DOHH2 (cell line): ENCODE measurements around the gene TMOD4.

Experiments used
- H3F3A ChIP-seq: fragments of 200-600 bp; sonication (generic), shearing (Covaris generic); 2 replicates; pipeline ENCODE4 v1.6.0; 2016; ENCODE audit warnings: antibody characterized with exemption, mild to moderate bottlenecking; ENCODE audit not compliant: control insufficient read depth, insufficient read depth
- H3K27ac ChIP-seq: fragments of 200-600 bp; sonication (generic); 2 replicates; pipeline ENCODE4 v1.5.1; 2014; ENCODE audit warnings: low read depth, mild to moderate bottlenecking, low read length, moderate library complexity
- H3K27me3 ChIP-seq: fragments of 200-600 bp; sonication (generic); 2 replicates; pipeline ENCODE4 v1.6.1; 2014; ENCODE audit warnings: mild to moderate bottlenecking, low read length, mixed read lengths; ENCODE audit not compliant: control insufficient read depth
- H3K36me3 ChIP-seq: fragments of 200-600 bp; sonication (generic); 2 replicates; pipeline ENCODE4 v1.6.1; 2014; ENCODE audit warnings: mild to moderate bottlenecking, low read length, moderate library complexity, mixed read lengths; ENCODE audit not compliant: control insufficient read depth
- H3K4me1 ChIP-seq: fragments of 200-600 bp; sonication (generic); 2 replicates; pipeline ENCODE4 v1.6.1; 2014; ENCODE audit warnings: mild to moderate bottlenecking, low read length, mixed read lengths; ENCODE audit not compliant: control insufficient read depth
- H3K4me2 ChIP-seq: fragments of 200-600 bp; sonication (generic); 2 replicates; pipeline ENCODE4 v1.6.0; 2014; ENCODE audit warnings: mild to moderate bottlenecking, low read length, moderate library complexity
- H3K4me3 ChIP-seq: fragments of 200-600 bp; sonication (generic); 2 replicates; pipeline ENCODE4 v1.5.1; 2014; ENCODE audit warnings: mild to moderate bottlenecking, low read length, mixed read lengths
- H3K79me2 ChIP-seq: fragments of 200-600 bp; sonication (generic); 2 replicates; pipeline ENCODE4 v1.6.1; 2014; ENCODE audit warnings: mild to moderate bottlenecking, low read length, mixed read lengths; ENCODE audit not compliant: control insufficient read depth
- H3K9me2 ChIP-seq: fragments of 200-600 bp; sonication (generic); replicated peaks from 2 replicates; pipeline ENCODE4 v1.6.1; 2014; ENCODE audit warnings: mild to moderate bottlenecking, low read length, mixed read lengths; ENCODE audit not compliant: control insufficient read depth
- H3K9me3 ChIP-seq: fragments of 200-600 bp; sonication (generic); 2 replicates; pipeline ENCODE4 v1.6.1; 2014; ENCODE audit warnings: antibody characterized with exemption, low read length, mixed read lengths; ENCODE audit not compliant: control insufficient read depth, insufficient read depth
- H4K20me1 ChIP-seq: fragments of 200-600 bp; sonication (generic); 2 replicates; pipeline ENCODE4 v1.6.0; 2014; ENCODE audit warnings: low read depth, mild to moderate bottlenecking, antibody characterized with exemption, low read length, moderate library complexity; ENCODE audit not compliant: control insufficient read depth, insufficient read depth
- CTCF ChIP-seq: fragments of 200-600 bp; sonication (generic); IDR thresholded peaks from one replicate; pipeline ENCODE4 v1.5.1; 2014; ENCODE audit warnings: antibody characterized with exemption, mild to moderate bottlenecking, low read depth, low read length; ENCODE audit not compliant: poor library complexity, severe bottlenecking
- EZH2phosphoT487 ChIP-seq: fragments of 200-600 bp; sonication (generic); IDR thresholded peaks from 2 replicates; pipeline ENCODE4 v1.6.1; 2017; ENCODE audit warnings: borderline replicate concordance, mild to moderate bottlenecking, antibody characterized with exemption, low read length, moderate library complexity, mixed read lengths

TMOD4 gene

GRCh38 chr1:151128800-151129199 is 47.0 kb downstream of the TMOD4 start:
- Histone ChIP-seq H3K27ac (no peak overlapping the region), H3F3A (no peaks in the 10 kb centered on the region), H3K4me1 (peaks cover 15% of the 10 kb centered on the region), H3K27me3 (0 out of 2 replicates have a peak, but pooled peaks cover 4% of the 10 kb centered on the region), H3K4me2 (no peak overlapping the region), H3K9me2 (no peaks in the 10 kb centered on the region), H3K9me3 (no peaks in the 10 kb centered on the region), H3K36me3 (no peaks in the 10 kb centered on the region), H4K20me1 (no peaks in the 10 kb centered on the region), H3K4me3 (no peak overlapping the region), H3K79me2 (no peaks in the 10 kb centered on the region)
- TF ChIP-seq CTCF (no peak), EZH2phosphoT487 (no peak)

- Histone ChIP-seq H3K36me3 (no peaks in the 10 kb centered on the region), H3K4me3 (no peak overlapping the region), H3K9me3 (no peaks in the 10 kb centered on the region), H3F3A (no peaks in the 10 kb centered on the region), H3K9me2 (no peaks in the 10 kb centered on the region), H3K27ac (no peak overlapping the region), H3K4me1 (no peaks in the 10 kb centered on the region), H3K79me2 (no peaks in the 10 kb centered on the region), H3K27me3 (no peaks in the 10 kb centered on the region), H3K4me2 (no peak overlapping the region), H4K20me1 (no peaks in the 10 kb centered on the region)
- no peak for TF ChIP-seq CTCF
- TF ChIP-seq EZH2phosphoT487: no peak
Measured at GRCh38 chr1:151124763-151125403, 50.9 kb downstream of the TMOD4 start.
